Trophoblast cell (in vitro differentiated cells and primary cell): ENCODE data around the gene SEMA4D.

Source experiments
- DNase-seq, 2 donors: peaks; one replicate each; pipeline ENCODE4 v3.0.0-alpha.2; 2016
- H2AFZ ChIP-seq: 2 replicates; pipeline ENCODE4 v1.6.1; 2013; ENCODE audit warnings: low read length, moderate library complexity, mild to moderate bottlenecking; ENCODE audit not compliant: insufficient read depth, poor library complexity
- H2AK5ac ChIP-seq: 2 replicates; pipeline ENCODE4 v1.6.1; 2013; ENCODE audit warnings: mild to moderate bottlenecking, low read length
- H2BK120ac ChIP-seq: 2 replicates; pipeline ENCODE4 v1.6.1; 2013; ENCODE audit warnings: low read length, mild to moderate bottlenecking, moderate library complexity; ENCODE audit not compliant: insufficient read depth, poor library complexity
- H2BK12ac ChIP-seq: 2 replicates; pipeline ENCODE4 v1.6.1; 2013; ENCODE audit warnings: mild to moderate bottlenecking, low read length, moderate library complexity
- H2BK5ac ChIP-seq: 2 replicates; pipeline ENCODE4 v1.6.1; 2013; ENCODE audit warnings: low read length, low read depth, moderate library complexity, mild to moderate bottlenecking; ENCODE audit not compliant: poor library complexity
- H3K14ac ChIP-seq: 2 replicates; pipeline ENCODE4 v1.6.1; 2013; ENCODE audit warnings: mild to moderate bottlenecking, low read length
- H3K18ac ChIP-seq: 2 replicates; pipeline ENCODE4 v1.6.1; 2013; ENCODE audit warnings: mild to moderate bottlenecking, low read length
- H3K23ac ChIP-seq: 2 replicates; pipeline ENCODE4 v1.6.1; 2013; ENCODE audit warnings: low read length
- H3K27ac ChIP-seq: 2 replicates; pipeline ENCODE4 v1.5.1; 2013; ENCODE audit warnings: low read depth, mild to moderate bottlenecking, inconsistent platforms, low read length, moderate library complexity
- H3K27me3 ChIP-seq: 2 replicates; pipeline ENCODE4 v1.6.1; 2013; ENCODE audit warnings: inconsistent platforms, mild to moderate bottlenecking, low read length, moderate library complexity; ENCODE audit not compliant: insufficient read depth
- H3K36me3 ChIP-seq, 2 experiments: 1 replicate in 1 of 2; 2 replicates in 1 of 2; pipeline ENCODE4 v1.6.1; 2013; ENCODE audit warnings: low read length in 2 of 2, mild to moderate bottlenecking in 2 of 2, moderate library complexity in 1 of 2; ENCODE audit not compliant: insufficient read depth in 2 of 2, control insufficient read depth in 1 of 2
- H3K4ac ChIP-seq: 2 replicates; pipeline ENCODE4 v1.6.1; 2013; ENCODE audit warnings: low read depth, mild to moderate bottlenecking, low read length, moderate library complexity
- H3K4me1 ChIP-seq, 2 experiments: 1 replicate in 1 of 2; 2 replicates in 1 of 2; pipeline ENCODE4 v1.6.1; 2013; ENCODE audit warnings: low read length in 2 of 2, mild to moderate bottlenecking in 2 of 2, moderate library complexity in 1 of 2; ENCODE audit not compliant: insufficient read depth in 2 of 2, control insufficient read depth in 1 of 2
- H3K4me2 ChIP-seq: 2 replicates; pipeline ENCODE4 v1.6.1; 2013; ENCODE audit warnings: inconsistent platforms, mild to moderate bottlenecking, low read length, moderate library complexity
- H3K4me3 ChIP-seq: 2 replicates; pipeline ENCODE4 v1.5.1; 2013; ENCODE audit warnings: mild to moderate bottlenecking, low read depth, low read length, inconsistent platforms
- H3K79me1 ChIP-seq: one replicate; pipeline ENCODE4 v1.6.1; 2013; ENCODE audit warnings: low read length
- H3K79me2 ChIP-seq: 2 replicates; pipeline ENCODE4 v1.6.1; 2013; ENCODE audit warnings: low read length, mild to moderate bottlenecking; ENCODE audit not compliant: control insufficient read depth, insufficient read depth, poor library complexity
- H3K9ac ChIP-seq: 2 replicates; pipeline ENCODE4 v1.6.1; 2013; ENCODE audit warnings: mild to moderate bottlenecking, low read length
- H3K9me3 ChIP-seq: 2 replicates; pipeline ENCODE4 v1.6.1; 2013; ENCODE audit warnings: low read depth, mild to moderate bottlenecking, control low read depth, inconsistent platforms, low read length; ENCODE audit not compliant: insufficient read depth
- H4K12ac ChIP-seq: 2 replicates; pipeline ENCODE4 v1.6.1; 2013; ENCODE audit warnings: low read depth, mild to moderate bottlenecking, low read length, moderate library complexity
- H4K8ac ChIP-seq: 2 replicates; pipeline ENCODE4 v1.6.1; 2013; ENCODE audit warnings: low read depth, mild to moderate bottlenecking, low read length, moderate library complexity
- H4K91ac ChIP-seq: one replicate; pipeline ENCODE4 v1.6.1; 2013; ENCODE audit warnings: low read depth, mild to moderate bottlenecking, low read length, moderate library complexity
- WGBS: extraction: QIAGEN DNeasy Blood & Tissue Kit; methylation state at CpG from one replicate; pipeline ENCODE4 v1.1.7; 2013; ENCODE audit warnings: missing lambda C conversion rate; ENCODE audit not compliant: insufficient read length, insufficient coverage; ENCODE audit errors: extremely low coverage; 5-methylcytosine and 5-hydroxymethylcytosine counted together

SEMA4D gene

GRCh38 chr9:89411759-89412158, 86.2 kb downstream of the SEMA4D start:
- Histone ChIP-seq H3K79me1 (no peaks in the 10 kb centered on the region), H2AFZ (no peak overlapping the region), H3K14ac (no peak overlapping the region), H3K23ac (no peak overlapping the region), H3K27me3 (no peaks in the 10 kb centered on the region), H3K4ac (no peak overlapping the region), H4K8ac (no peak overlapping the region), H2BK120ac (no peak overlapping the region), H3K18ac (no peak overlapping the region), H3K36me3 (no peaks in the 10 kb centered on the region), H2BK12ac (no peak overlapping the region), H3K9ac (no peak overlapping the region), H3K27ac (no peak overlapping the region), H2BK5ac (no peak overlapping the region), H2AK5ac (no peak overlapping the region), H3K4me2 (no peak overlapping the region), H3K79me2 (peaks cover 2% of the 10 kb centered on the region), H3K4me3 (no peak overlapping the region), H3K9me3 (no peaks in the 10 kb centered on the region), H3K4me1 (peaks cover 5 to 7% of the 10 kb centered on the region in 2 experiments), H4K12ac (no peak overlapping the region), H4K91ac (no peak overlapping the region)
- no peak for DNase-seq
- WGBS, result no CpG with 5 or more reads among the region's 6 CpGs

GRCh38 chr9:89410641-89411350, 87.1 kb downstream of the SEMA4D start:
- H3K4me2 ChIP-seq, result no peak overlapping the region
- H3K9me3 ChIP-seq, result no peaks in the 10 kb centered on the region
- H3K27me3 ChIP-seq, result no peaks in the 10 kb centered on the region
- no peak overlapping the region for H3K23ac ChIP-seq
- no peak overlapping the region for H4K8ac ChIP-seq
- H3K36me3 ChIP-seq, result no peaks in the 10 kb centered on the region
- H4K91ac ChIP-seq, result no peak overlapping the region
- no peak overlapping the region for H3K27ac ChIP-seq
- no peak overlapping the region for H2BK5ac ChIP-seq
- no peak overlapping the region for H2AK5ac ChIP-seq
- H4K12ac ChIP-seq, result no peak overlapping the region
- peaks cover 5 to 10% of the 10 kb centered on the region in 2 experiments for H3K4me1 ChIP-seq
- H2BK12ac ChIP-seq, result no peak overlapping the region
- WGBS, result no CpG with 5 or more reads among the region's 7 CpGs
- H2BK120ac ChIP-seq, result no peak overlapping the region
- H3K14ac ChIP-seq, result no peak overlapping the region
- no peak overlapping the region for H3K18ac ChIP-seq
- H3K79me2 ChIP-seq, result peaks cover 2% of the 10 kb centered on the region
- H3K79me1 ChIP-seq, result no peaks in the 10 kb centered on the region
- no peak overlapping the region for H2AFZ ChIP-seq
- peak; percentile 39 to 74 for DNase-seq
- H3K9ac ChIP-seq, result no peak overlapping the region
- no peak overlapping the region for H3K4ac ChIP-seq
- H3K4me3 ChIP-seq, result no peak overlapping the region

GRCh38 chr9:89410022-89410421, 87.9 kb downstream of the SEMA4D start:
- Histone ChIP-seq H2BK12ac (no peak overlapping the region), H4K8ac (no peak overlapping the region), H3K9ac (no peak overlapping the region), H3K18ac (no peak overlapping the region), H3K27ac (no peak overlapping the region), H3K79me2 (peaks cover 2% of the 10 kb centered on the region), H2AK5ac (no peak overlapping the region), H4K12ac (no peak overlapping the region), H2BK120ac (no peak overlapping the region), H3K79me1 (no peaks in the 10 kb centered on the region), H3K4me2 (no peak overlapping the region), H3K36me3 (no peaks in the 10 kb centered on the region), H3K4me1 (peaks cover 4 to 7% of the 10 kb centered on the region in 2 experiments), H2BK5ac (no peak overlapping the region), H3K14ac (no peak overlapping the region), H3K4me3 (no peak overlapping the region), H4K91ac (no peak overlapping the region), H2AFZ (no peak overlapping the region), H3K4ac (no peak overlapping the region), H3K27me3 (no peaks in the 10 kb centered on the region), H3K9me3 (no peaks in the 10 kb centered on the region), H3K23ac (no peak overlapping the region)
- DNase-seq, result no peak
- no CpG with 5 or more reads among the region's 8 CpGs for WGBS

GRCh38 chr9:89409466-89409865, 88.4 kb downstream of the SEMA4D start:
- H3K4me1 ChIP-seq, result peaks cover 0 to 2% of the 10 kb centered on the region in 2 experiments
- H3K4me2 ChIP-seq, result no peak overlapping the region
- no peak overlapping the region for H3K4me3 ChIP-seq
- no peak overlapping the region for H3K4ac ChIP-seq
- no peak overlapping the region for H2BK12ac ChIP-seq
- H3K23ac ChIP-seq, result no peak overlapping the region
- no peak overlapping the region for H2AFZ ChIP-seq
- no peaks in the 10 kb centered on the region for H3K27me3 ChIP-seq
- H4K12ac ChIP-seq, result no peak overlapping the region
- H4K91ac ChIP-seq, result no peak overlapping the region
- H3K79me2 ChIP-seq, result no peaks in the 10 kb centered on the region
- H3K9ac ChIP-seq, result no peak overlapping the region
- H3K79me1 ChIP-seq, result no peaks in the 10 kb centered on the region
- H2AK5ac ChIP-seq, result no peak overlapping the region
- no CpG with 5 or more reads among the region's 4 CpGs for whole genome bisulfite sequencing
- no peaks in the 10 kb centered on the region for H3K9me3 ChIP-seq
- no peak overlapping the region for H3K18ac ChIP-seq
- DNase-seq, result no peak
- no peak overlapping the region for H4K8ac ChIP-seq
- H3K36me3 ChIP-seq, result no peaks in the 10 kb centered on the region
- H2BK5ac ChIP-seq, result no peak overlapping the region
- no peak overlapping the region for H3K14ac ChIP-seq
- H2BK120ac ChIP-seq, result no peak overlapping the region
- H3K27ac ChIP-seq, result no peak overlapping the region
